ENCODE measurements around the gene PGAM1.
"Not testable (repeated sequence)": the region's sequence is repeated elsewhere in the genome, so short reads cannot be mapped to it uniquely, and the experiment has no call there.

The PGAM1 gene

GRCh38 chr10:97407952-97408248, 18.1 kb upstream of the PGAM1 start:
- DNase-seq (ENCODE audit: low read depth, low spot score) = no peak

DNA sequence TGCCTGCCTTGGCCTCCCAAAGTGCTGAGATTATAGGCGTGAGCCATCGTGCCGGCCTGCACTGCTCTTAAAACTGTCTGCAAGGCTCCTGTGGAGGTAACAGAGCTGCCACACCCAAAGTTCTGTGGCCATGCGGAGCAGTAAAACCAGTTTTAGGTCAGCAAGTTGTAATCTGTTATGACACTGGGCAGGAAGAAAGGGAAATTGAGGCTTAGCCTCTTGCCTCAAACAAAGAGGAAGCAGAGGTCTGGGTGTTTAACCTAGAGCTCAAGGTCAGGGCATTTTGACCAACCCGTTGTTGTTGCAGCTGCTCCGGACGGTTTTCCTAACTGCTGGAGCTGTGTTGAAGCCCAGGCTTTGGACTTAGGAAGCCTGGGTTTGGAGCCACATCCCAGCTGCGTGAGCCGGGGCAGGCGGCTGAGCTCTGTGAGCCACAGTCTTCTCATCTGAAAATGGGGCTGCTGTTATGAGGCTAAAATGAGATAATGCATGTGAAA, 17.4 kb upstream of the PGAM1 start:
- DNase-seq (ENCODE audit: low read depth, low spot score) = no peak

DNA sequence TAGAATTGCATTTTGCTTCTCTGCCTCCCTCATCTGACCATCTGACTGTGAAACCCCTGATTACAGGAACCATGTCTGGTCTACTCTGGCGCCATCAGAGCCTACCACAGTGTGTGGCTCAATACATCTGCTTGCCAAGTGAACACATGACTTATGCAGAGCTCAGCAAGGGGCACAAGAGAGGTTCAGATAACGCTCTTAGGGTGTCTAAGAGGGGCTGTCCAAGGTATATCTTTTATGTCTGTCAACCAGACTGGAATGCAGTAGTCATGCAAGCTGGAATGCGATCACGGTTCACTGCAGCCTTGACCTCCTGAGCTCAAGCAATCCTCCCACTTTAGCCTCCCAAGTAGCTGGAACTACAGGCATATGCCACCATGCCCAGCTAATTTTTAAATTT, 14.6 kb upstream of the PGAM1 start:
- DNase-seq (ENCODE audit: low read depth, low spot score) = no peak

DNA sequence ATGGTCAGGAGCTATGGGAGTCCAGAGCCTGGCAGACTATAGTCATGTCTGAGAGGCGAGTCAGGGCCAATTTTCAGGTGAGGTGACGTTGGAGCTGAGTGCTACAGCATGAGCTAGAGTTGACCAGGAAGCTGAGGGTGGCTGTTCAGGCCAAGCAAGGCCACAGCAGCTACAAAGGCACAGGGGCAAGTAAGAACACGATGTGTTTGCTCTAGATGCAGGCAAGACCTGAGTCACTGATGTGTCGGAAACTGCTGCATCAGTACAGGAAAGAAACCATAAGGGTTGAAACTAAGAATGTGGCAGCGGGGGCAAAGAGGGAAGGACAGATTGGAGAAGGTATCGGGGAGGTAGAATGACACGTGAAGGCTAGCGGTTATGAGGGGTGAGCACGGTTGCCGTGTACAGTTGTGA, 13.1 kb upstream of the PGAM1 start:
- no peak for DNase-seq (ENCODE audit: low read depth, low spot score)

GRCh38 chr10:97416565-97416964, 9.4 kb upstream of the PGAM1 start:
- no peak for DNase-seq (ENCODE audit: low read depth, low spot score)

GRCh38 chr10:97423757-97424098, 2.3 kb upstream of the PGAM1 start:
- DNase-seq (ENCODE audit: low read depth, low spot score) = not testable (repeated sequence)

- DNase-seq (ENCODE audit: low read depth, low spot score) = no peak
Observed at GRCh38 chr10:97426776-97427570, 982 bp downstream of the PGAM1 start.

- no peak for DNase-seq (ENCODE audit: low read depth, low spot score)
Observed at GRCh38 chr10:97427571-97428179, 1.7 kb downstream of the PGAM1 start.

- DNase-seq (ENCODE audit: low read depth, low spot score) = no peak
Observed at GRCh38 chr10:97428572-97428981, 2.6 kb downstream of the PGAM1 start.

DNA sequence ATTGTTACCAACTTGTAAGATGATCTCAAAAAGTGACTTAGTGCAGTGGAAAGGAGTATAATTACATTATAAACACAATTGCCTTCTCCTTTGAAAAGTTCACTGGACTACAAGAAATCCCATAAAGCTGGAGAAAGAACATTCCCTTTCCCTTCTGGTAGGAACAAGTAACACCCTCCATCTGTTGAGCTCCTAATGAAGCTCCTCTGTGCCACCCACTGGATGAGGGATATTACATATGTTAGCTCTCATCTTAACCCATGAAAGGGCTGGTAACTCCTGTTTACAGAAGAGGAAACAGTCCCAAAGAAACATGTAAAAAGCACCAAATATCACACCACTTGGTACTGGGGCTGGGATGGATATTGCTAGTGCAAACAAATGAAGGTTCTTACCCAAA, 8.1 kb downstream of the PGAM1 start:
- DNase-seq (ENCODE audit: low read depth, low spot score) = no peak

- no peak for DNase-seq (ENCODE audit: low read depth, low spot score)
Observed at GRCh38 chr10:97434557-97434956, 8.6 kb downstream of the PGAM1 start.

DNA sequence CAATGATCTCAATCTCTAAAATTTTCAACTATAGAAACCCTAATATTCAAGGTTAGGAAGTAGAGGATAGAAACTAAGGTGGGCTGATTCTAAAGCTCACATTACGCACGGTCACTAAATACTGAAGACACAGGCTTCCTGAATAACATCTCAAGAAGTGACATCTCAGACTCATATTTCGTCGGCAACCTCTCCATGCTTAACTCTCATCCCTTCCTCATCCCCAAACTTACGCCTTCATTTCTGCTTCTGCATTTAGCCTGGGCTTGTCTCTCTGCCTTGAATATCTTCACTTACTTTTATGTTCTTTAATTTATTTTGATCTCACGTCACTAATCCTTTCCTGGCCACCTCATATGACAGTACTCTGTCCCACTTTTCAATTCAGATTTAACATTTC, 9.2 kb downstream of the PGAM1 start:
- no peak for DNase-seq (ENCODE audit: low read depth, low spot score)

DNA sequence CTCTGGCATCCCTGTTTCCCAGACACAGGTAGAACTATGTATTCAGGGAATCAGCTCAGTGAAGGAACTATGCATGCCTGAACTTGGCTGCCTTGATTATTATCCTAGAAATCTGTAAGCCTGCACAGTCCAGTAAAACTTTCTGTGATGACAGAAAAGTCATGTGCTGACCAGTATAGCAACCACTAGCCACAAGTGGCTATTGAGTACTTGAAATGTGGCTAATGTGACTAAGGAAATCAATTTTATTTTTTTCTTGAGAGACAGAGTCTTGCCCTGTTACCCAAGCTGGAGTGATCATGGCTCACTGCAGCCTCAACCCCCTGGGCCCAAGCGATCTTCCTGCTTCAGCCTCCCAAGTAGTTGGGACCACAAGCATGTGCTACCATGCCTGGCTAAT, 16.3 kb downstream of the PGAM1 start:
- no peak for DNase-seq (ENCODE audit: low read depth, low spot score)

GRCh38 chr10:97444212-97444611, 18.2 kb downstream of the PGAM1 start:
- DNase-seq (ENCODE audit: low read depth, low spot score) = no peak

GRCh38 chr10:97445357-97445721, 19.3 kb downstream of the PGAM1 start:
- DNase-seq (ENCODE audit: low read depth, low spot score) = no peak

DNA sequence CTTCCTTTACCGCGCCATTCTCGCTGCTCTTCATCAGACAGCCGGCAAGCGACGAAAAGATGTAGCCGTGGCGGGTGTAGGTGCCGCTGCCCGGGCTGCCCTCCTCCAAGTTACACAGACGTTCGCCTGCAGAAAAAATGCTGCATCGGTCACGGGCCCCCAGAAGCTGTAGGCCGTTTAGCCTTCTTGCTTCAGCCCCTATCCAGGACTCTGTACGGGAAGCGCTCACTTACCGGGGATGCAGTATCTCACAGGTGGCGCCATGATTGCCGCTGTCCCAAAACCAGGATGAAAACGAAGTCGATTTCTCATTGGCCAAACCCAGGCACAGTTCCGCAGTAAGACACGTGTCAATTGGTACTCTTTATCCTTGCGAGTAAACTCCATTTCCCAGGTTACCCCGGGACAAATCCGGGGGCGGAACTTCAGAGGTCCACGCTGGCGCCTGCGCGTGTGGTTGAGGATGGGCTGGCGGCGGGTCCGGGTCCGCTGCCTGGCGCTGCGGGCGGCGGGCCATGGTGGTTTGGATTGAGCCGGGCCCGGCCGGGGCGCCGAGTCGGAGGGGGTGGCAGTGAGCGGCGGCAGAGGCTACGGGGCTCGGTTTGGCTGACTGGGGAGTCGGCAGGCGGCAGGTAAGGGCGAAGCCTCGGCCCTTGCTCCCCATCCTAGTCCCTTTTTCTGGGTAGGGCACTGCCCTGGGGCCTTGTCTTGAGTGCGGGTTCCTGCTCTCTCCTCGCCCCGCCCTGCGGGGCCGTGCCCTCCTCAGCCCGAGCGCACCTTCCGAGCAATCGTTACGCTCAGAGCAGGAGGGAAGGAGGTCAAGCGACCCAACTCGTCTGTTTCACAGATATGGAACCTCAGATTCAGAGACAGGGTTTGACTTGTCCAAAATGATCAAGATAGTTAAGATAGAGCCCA, 20.0 kb downstream of the PGAM1 start, which contains the start of the genes EXOSC1 and ZDHHC16:
Gene EXOSC1 (minus strand): TSS at position 285 of the 918 bp plus-strand sequence. CDS start 21 bp downstream, at position 264.
Gene ZDHHC16 (plus strand): TSS at position 454 of the 918 bp plus-strand sequence. CDS start 5,501 bp downstream, outside the sequence.
- peak; percentile 83 for DNase-seq (ENCODE audit: low read depth, low spot score)

DNA sequence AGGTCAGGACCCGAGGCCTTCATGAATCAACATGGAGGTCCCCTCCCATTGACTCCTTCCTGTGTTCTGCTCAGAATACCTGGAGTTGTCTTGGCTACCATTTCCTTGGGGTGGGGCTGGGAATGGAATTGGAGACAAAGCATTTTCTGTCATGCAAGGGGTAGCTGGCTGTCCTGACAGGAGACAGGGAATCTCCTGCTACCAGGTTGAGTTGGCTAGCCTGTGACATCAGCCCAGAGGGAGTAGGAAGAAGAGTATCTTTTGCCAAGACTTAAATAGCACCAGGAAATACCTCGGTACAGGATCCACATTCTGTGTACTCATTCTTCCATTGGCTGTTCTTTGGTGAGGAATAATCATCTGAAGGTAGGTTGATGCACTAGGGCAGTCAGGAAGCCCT, 24.8 kb downstream of the PGAM1 start:
- no peak for DNase-seq (ENCODE audit: low read depth, low spot score)

DNA sequence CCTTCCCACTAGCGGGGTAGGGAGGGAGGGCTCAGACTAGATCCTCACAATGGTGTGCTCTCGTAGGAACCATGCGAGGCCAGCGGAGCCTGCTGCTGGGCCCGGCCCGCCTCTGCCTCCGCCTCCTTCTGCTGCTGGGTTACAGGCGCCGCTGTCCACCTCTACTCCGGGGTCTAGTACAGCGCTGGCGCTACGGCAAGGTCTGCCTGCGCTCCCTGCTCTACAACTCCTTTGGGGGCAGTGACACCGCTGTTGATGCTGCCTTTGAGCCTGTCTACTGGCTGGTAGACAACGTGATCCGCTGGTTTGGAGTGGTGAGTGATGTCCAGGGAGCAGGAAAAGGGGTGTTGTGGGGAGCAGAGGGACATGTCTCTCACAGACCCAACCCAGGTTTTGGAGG, 25.6 kb downstream of the PGAM1 start:
- no peak for DNase-seq (ENCODE audit: low read depth, low spot score)

DNA sequence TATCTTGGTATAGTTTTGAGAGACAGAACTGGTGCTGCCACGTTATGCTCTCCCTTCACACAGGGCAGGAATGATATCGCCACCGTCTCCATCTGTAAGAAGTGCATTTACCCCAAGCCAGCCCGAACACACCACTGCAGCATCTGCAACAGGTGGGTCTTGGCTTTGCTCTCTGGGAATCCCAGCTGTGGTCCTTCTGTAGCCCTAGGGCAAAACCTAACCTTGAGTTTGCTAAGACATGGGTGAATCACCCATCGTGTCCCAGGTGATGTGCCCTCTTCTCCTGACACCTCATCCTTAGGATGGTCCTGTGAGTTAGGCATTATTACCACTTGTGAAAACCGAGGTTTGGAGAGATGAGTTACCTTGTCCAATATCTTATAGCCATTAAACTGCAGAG, 26.4 kb downstream of the PGAM1 start:
- no peak for DNase-seq (ENCODE audit: low read depth, low spot score)

DNA sequence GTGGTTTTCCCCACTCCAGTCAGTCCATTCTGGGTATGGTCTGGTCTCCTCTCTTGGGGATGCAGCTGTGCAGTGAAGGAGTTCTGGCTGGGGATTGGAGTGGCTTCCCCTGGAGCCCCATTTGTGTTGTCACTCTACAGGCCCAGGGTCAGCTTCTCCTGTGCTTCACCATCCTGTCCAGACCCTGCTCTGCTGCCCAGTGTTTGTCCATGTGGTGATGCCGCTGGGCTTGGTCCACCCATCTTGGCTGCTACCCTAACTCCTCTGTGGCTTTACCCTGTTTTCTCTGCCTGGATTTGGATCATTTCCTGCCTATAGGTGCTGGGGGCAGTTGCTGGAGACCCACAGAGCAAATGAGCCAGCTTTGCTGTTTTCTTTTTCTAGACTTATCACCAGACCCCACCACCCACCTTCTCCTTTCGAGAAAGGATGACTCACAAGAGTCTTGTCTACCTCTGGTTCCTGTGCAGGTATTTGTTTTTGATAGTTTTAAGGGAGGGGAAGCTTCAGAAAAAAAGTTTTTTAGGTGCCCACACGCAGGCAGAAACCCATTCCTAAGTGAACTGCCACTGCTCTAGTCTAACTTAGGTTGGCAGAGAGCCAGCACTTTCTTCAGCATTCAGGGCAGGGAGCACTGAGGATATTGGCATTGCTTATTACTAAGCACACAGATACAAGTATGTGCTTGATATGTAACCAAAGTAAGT, 28.5 kb downstream of the PGAM1 start:
- DNase-seq (ENCODE audit: low read depth, low spot score) = no peak

DNA sequence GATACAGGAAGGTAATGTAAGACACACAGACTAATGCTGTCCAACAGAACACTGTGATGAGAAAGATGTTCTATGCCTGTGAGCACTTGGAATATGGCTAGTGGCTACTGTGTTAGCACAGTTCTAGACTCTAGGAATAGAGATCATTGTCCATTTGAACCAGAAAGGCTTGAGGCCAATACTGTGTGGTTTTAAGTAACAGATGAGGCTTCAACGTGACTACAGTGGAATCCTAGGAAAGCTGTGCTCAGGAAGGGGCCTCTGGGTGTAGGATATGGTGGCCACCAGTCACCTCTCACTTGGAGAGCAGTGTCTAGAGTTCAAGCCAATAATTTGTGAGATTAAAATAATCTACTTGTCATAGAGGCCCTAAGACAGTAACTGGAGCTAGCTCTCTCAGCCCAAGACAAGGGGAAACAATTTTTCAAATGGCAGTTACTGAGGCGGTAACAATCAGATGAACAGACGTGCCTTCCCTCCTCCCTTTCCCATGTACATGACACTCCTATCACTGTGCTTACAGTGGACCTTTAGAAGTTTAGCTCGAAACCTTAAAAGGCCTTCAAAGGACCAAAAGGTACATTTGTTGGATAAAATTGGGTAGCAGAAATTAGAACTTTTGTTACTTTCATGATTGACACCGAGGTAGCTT, 30.2 kb downstream of the PGAM1 start:
- DNase-seq (ENCODE audit: low read depth, low spot score) = no peak

Data from activated CD4-positive, CD25-positive, alpha-beta regulatory T cell treated with anti-CD3 and anti-CD28 coated beads, Interleukin-2, amount 50 U/mL, for 16 hours (primary cell).